Measurements from ENCODE around the gene TMEM212.

Gene TMEM212

GRCh38 chr3:171842864-171843518 lies at the start of gene TMEM212:
TMEM212 (plus strand) TSS chr3:171843349; CDS start chr3:171843384, 35 bp downstream.
- DNase-seq = no peak

GRCh38 chr3:171796625-171797264 lies 46.4 kb upstream of the TMEM212 start:
- no peak for DNase-seq

- DNase-seq = no peak
These were observed 45.9 kb upstream of the TMEM212 start for GRCh38 chr3:171797265-171797679.

- DNase-seq = no peak
These were observed 45.3 kb upstream of the TMEM212 start for GRCh38 chr3:171797873-171798272.

GRCh38 chr3:171799501-171799900 lies 43.6 kb upstream of the TMEM212 start:
- no peak for DNase-seq

GRCh38 chr3:171801738-171802589 lies 41.2 kb upstream of the TMEM212 start:
- no peak for DNase-seq

- no peak for DNase-seq
These were observed 40.6 kb upstream of the TMEM212 start for GRCh38 chr3:171802590-171802956.

- DNase-seq = no peak
These were observed 40.1 kb upstream of the TMEM212 start for GRCh38 chr3:171803044-171803443.

- no peak for DNase-seq
These were observed 38.3 kb upstream of the TMEM212 start for GRCh38 chr3:171804618-171805389.

- no peak for DNase-seq
These were observed 37.5 kb upstream of the TMEM212 start for GRCh38 chr3:171805687-171806086.

- DNase-seq = peak in 1 of 2 donors; percentile 66
These were observed 36.7 kb upstream of the TMEM212 start for GRCh38 chr3:171806200-171807128.

GRCh38 chr3:171807129-171807675 lies 35.9 kb upstream of the TMEM212 start:
- DNase-seq = no peak

GRCh38 chr3:171807806-171808205 lies 35.3 kb upstream of the TMEM212 start:
- no peak for DNase-seq

GRCh38 chr3:171809611-171809860 lies 33.6 kb upstream of the TMEM212 start:
- peak in 1 of 2 donors; percentile 32 for DNase-seq

- peak in 1 of 2 donors; percentile 73 for DNase-seq
These were observed 33.1 kb upstream of the TMEM212 start, which contains the start of gene PLD1 for GRCh38 chr3:171809861-171810628. PLD1 (minus strand) TSS chr3:171810483; CDS start chr3:171738051, 72,432 bp downstream.

GRCh38 chr3:171810629-171811294 lies 32.4 kb upstream of the TMEM212 start:
- no peak for DNase-seq

- peak in 1 of 2 donors; percentile 61 for DNase-seq
These were observed 31.7 kb upstream of the TMEM212 start for GRCh38 chr3:171811295-171811912.

GRCh38 chr3:171811913-171812335 lies 31.2 kb upstream of the TMEM212 start:
- DNase-seq = no peak

- no peak for DNase-seq
These were observed 30.3 kb upstream of the TMEM212 start for GRCh38 chr3:171812811-171813210.

Data from bone marrow (tissue), 2 donors.